GOT3 (cell line): ENCODE data around the gene MYO1H.

Experiments
- DNase-seq: peaks from one replicate; lab custom pipeline; 2025; ENCODE audit warnings: mixed read lengths; lab: John Stamatoyannopoulos, UW

Gene MYO1H

DNA sequence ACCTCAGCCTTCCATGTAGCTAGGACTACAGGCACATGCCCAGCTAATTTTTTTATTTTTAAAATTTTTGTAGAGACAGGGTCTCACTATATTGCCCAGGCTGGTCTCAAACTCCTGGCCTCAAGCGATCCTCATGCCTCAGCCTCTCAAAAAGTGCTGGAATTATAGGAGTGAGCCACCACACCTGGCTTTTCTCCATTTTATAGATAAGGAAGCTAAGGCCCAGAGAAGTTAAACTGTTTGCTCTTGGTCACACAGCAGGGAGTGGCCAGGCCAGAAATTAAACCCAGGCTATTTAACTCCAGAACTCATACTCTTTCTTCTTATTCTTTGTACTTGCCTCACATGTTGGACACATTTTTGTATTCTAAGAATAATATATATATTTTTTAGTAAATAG lies 146.2 kb downstream of the MYO1H start:
- no peak for DNase-seq

DNA sequence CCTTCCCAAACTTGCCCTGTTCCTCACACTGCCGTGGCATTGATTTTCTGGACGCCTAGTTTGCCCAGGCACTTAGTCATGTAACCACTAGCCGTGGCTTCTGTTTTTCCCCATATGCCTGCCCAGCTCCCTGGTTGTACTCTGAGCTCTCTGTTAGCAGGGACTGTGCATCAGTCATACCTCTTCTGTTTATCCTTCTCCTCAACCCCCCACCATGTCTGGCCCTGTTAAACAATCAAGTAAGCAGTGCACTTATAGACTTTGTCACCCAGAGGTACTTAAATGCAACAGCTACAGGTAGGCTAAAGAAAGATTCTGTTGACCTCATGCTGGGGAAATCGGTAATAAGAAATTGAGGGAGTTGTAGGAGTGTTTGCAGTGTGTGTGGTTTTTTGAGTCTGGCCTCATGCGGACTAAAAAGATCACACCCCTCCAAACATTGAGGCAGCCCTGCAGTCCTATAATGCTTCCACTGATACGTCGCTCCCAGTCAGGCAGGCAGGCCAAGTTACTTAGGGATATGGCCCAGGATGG lies 146.7 kb downstream of the MYO1H start:
- no peak for DNase-seq

DNA sequence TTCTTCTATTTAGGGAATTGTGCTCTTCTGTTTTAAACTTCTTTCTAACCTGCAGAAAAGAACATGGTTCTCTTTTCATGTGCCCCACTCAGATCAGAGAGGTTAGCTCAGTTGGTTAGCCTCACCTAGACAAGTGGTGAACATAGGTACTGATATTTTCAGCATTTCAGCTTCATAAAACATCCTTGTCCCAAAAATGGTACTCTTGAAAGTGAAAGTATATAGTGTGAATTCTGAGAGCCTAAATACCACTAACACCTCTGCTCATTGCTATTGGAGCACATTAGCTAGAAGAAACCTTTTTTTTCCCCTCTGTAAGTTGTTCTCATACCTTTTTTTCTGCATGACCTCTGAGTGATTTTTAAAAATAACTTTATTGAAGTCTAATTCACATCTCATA lies 147.3 kb downstream of the MYO1H start:
- no peak for DNase-seq

DNA sequence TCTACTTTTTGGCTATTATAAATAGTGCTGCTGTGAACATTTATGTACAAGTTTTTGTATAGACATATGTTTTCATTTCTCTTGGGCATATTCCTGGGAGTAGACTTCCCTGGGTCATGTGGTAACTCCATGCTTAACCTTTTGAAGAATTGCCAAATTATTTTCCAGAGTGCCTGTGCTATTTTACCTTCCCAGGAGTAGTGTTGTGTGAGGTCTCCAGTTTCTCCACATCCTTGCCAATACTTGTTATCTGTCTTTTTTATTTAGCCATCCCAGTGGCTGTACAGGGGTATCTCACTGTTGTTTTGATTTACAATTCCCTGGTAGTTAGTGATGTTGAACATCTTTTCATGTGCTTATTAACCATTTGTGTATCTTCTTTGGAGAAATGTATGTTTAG lies 148.6 kb downstream of the MYO1H start:
- DNase-seq: no peak

DNA sequence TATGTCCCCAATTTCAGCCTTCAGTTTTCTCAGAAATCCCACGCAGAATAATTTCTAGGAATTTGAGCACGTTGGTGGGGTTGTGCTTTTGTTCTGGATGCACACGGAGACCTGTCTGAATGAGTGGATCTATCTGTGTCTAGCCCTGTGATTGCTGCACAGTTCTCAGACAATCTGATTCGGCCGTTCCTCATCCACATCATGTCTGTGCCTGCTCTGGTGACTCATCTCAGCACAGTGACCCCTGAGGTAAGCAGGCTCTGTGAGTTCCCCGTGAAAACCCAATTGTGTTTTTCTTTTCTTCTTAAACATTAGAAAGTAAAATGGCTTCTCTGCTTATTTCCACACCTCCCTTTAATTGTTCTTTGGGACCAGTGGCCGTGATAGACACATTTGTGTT lies 150.0 kb downstream of the MYO1H start:
- DNase-seq: no peak
